Neural progenitor cell (in vitro differentiated cells): ENCODE results near the gene BTBD16.

Source experiments
- CTCF ChIP-seq: fragments of 200-600 bp; sonication (generic); IDR thresholded peaks from 2 replicates; pipeline ENCODE4 v1.5.1; 2017; ENCODE audit warnings: antibody characterized with exemption, mild to moderate bottlenecking
- EZH2 ChIP-seq: fragments of 200-600 bp; sonication (generic); IDR thresholded peaks from 2 replicates; pipeline ENCODE4 v1.6.1; 2017; ENCODE audit warnings: antibody characterized with exemption, mild to moderate bottlenecking, moderate library complexity
- EZH2phosphoT487 ChIP-seq: fragments of 200-600 bp; sonication (generic); IDR thresholded peaks from 2 replicates; pipeline ENCODE4 v1.6.1; 2017; ENCODE audit warnings: antibody characterized with exemption

DNA sequence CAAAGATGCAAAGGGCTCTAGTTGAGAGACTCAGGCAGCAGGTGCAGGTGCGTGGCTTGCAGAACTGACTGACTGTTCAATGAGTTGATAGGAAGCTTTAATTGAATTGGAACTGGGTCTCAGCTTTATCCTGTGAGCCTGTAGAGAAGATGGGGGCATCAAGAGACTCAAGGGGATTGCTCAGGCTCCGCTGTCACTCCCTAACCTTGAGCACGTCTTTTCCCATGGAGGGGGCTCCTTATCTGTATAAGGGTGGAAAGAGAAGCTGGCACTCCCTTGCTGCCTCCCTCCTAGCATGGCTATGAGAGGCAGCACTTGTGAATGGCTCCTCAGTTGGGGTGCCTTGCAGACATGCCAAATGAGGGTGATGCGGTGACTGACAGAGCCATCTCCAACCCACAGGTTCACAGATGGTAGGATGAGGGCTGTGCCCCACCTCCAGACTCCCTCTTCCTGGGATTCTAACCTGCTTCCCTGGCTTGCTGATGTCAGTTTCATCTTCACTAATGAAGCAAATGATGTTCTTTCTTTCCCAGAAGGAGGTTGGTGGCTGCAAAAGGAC lies 91.0 kb downstream of the BTBD16 start:
- TF ChIP-seq CTCF (no peak), EZH2 (no peak), EZH2phosphoT487 (no peak)
